Glomerular visceral epithelial cell (primary cell): ENCODE data around the gene CUL7.

Experiments used
- DNase-seq: peaks from one replicate; pipeline ENCODE4 v3.0.0-alpha.2; 2016; ENCODE audit errors: extremely low spot score

CUL7 gene

GRCh38 chr6:43077333-43077809 is 23.7 kb upstream of the CUL7 start:
- no peak for DNase-seq

- peak; percentile 62 for DNase-seq
Measured at GRCh38 chr6:43076464-43077332, 23.0 kb upstream of the CUL7 start.

- DNase-seq: peak; percentile 78
Measured at GRCh38 chr6:43075670-43076463, 22.2 kb upstream of the CUL7 start, which contains the start of gene PTK7. Gene PTK7, plus strand, starts transcription at chr6:43076314. Its CDS starts 175 bp downstream, at chr6:43076489.

GRCh38 chr6:43074847-43075669 is 21.4 kb upstream of the CUL7 start:
- DNase-seq: no peak

- peak; percentile 67 for DNase-seq
Measured at GRCh38 chr6:43070028-43070632, 16.5 kb upstream of the CUL7 start.

- DNase-seq: no peak
Measured at GRCh38 chr6:43062818-43063217, 9.2 kb upstream of the CUL7 start.

- no peak for DNase-seq
Measured at GRCh38 chr6:43061861-43062260, 8.2 kb upstream of the CUL7 start.

GRCh38 chr6:43060755-43061633 is 7.3 kb upstream of the CUL7 start:
- no peak for DNase-seq

- peak; percentile 32 for DNase-seq
Measured at GRCh38 chr6:43060034-43060754, 6.5 kb upstream of the CUL7 start.

- peak; percentile 98 for DNase-seq
Measured at GRCh38 chr6:43059168-43060033, 5.8 kb upstream of the CUL7 start, which contains the start of the genes KLC4 and MRPL2. Gene KLC4, plus strand, starts transcription at chr6:43059631. Its CDS starts 1,705 bp downstream, at chr6:43061336. Gene MRPL2, minus strand, starts transcription at chr6:43059434. Its CDS starts 53 bp downstream, at chr6:43059381.

- DNase-seq: no peak
Measured at GRCh38 chr6:43058531-43058930, 4.9 kb upstream of the CUL7 start.

GRCh38 chr6:43055966-43056365 is 2.3 kb upstream of the CUL7 start:
- DNase-seq: no peak

- DNase-seq: no peak
Measured at GRCh38 chr6:43054206-43054943, 724 bp upstream of the CUL7 start.

GRCh38 chr6:43052842-43053544 is 658 bp downstream of the CUL7 start:
- peak; percentile 31 for DNase-seq

- no peak for DNase-seq
Measured at GRCh38 chr6:43052225-43052841, 1.3 kb downstream of the CUL7 start.

- no peak for DNase-seq
Measured at GRCh38 chr6:43050981-43051380, 2.7 kb downstream of the CUL7 start.

GRCh38 chr6:43047998-43048397 is 5.7 kb downstream of the CUL7 start:
- no peak for DNase-seq
